Smooth muscle cell of the coronary artery (primary cell): ENCODE data around the gene LCE2C. TPM values are rescaled to one million over a fixed set of nuclear protein-coding genes. Genes with fewer than 3 reads are reported as not detected.

Source experiments
- total RNA-seq: library from RNA; depleted of rRNA; stranded (reverse); fragments of >200 nt; gene quantifications from 2 replicates; pipeline ENCODE4 v1.2.3, GENCODE V29; 2014; ENCODE audit warnings: low replicate concordance

LCE2C gene, protein sequence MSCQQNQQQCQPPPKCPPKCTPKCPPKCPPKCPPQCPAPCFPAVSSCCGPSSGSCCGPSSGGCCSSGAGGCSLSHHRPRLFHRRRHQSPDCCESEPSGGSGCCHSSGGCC
- not detected in 2 replicates for total RNA-seq

GRCh38 chr1:152674983-152675382, at the start of gene LCE2C:
LCE2C (plus strand) TSS chr1:152675279; CDS start chr1:152676016, 737 bp downstream.

DNA sequence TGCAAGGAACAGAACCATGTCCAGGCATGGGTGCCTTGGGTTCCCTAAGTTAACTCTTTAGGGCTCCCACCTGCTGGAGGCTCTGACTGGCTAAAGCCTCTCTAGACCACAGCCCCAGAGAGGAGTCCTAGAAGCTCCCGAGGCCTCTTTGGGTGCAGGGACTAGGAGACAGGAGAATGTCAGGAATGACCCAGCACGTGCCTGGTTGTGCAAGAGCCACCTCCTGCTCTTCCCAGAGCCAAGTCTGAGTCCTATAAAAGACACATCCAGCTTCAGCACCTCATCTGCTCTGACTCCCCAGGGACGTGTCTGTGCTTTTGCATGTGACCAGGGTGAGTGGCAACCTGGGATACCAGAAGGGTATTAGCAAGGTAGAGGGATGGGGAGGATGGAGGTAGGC, 12.0 kb upstream of the LCE2C start, which contains the start of gene LCE2D:
Gene LCE2D, plus strand, starts transcription at position 283 of the 400 bp plus-strand sequence. CDS start 726 bp downstream, outside the sequence.

DNA sequence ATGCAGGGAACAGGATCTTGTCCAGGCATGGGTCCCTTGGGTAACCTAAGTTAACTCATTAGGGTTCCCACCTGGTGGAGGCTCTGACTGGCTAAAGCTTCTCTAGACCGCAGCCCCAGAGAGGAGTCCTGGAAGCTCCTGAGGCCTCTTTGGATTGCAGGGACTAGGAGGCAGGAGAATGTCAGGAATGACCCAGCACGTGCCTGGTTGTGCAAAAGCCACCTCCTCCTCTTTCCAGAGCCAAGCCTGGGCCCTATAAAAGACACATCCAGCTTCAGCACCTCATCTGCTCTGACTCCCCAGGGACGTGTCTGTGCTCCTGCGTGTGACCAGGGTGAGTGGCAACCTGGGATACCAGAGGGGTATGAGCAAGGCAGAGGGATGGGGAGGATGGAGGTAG, 10.7 kb downstream of the LCE2C start, which contains the start of gene LCE2B:
Gene LCE2B, plus strand, starts transcription at position 301 of the 400 bp plus-strand sequence. CDS start 721 bp downstream, outside the sequence.

DNA sequence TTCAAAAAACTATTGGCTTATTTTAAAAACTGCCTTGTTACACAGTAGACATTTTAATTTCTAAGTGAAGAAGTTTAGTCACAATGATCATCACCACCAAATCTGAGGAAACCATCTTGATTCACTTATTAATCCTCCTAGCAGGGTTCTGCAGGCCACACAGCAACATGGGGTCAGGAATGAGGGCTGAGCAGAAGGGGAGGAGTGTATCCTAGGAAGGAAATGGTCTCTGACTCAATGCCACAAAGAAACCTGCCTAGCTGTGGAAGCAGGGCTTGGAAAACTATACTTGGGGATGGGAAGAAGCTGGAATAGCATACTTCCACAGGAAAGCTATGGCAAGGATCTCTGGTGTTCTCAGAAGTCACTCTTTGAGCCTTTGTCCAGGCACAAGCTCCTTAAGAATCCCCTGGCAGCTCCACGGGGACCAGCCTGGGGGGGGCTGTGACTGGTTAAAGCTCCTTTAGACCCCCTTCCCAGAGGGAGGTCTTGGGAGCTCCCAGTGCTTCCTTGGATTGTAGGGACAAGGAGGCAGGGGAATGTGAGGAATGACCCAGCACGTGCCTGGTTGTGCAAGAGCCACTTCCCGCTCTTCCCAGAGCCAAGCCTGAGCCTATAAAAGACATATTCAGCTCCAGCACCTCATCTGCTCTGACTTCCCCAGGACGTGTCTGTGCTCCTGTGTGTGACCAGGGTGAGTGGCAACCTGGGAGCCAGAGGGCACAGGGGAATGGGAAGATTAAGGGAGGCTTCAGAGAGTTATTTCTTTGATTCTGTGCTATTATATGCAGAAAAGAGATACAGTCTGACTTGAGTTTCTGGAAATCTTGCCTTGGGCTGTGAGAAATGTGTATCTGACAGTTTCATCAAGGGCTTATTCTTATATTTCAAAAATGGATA, 22.9 kb downstream of the LCE2C start, which contains the start of gene LCE2A:
Gene LCE2A, plus strand, starts transcription at position 645 of the 900 bp plus-strand sequence. CDS start 557 bp downstream, outside the sequence.

DNA sequence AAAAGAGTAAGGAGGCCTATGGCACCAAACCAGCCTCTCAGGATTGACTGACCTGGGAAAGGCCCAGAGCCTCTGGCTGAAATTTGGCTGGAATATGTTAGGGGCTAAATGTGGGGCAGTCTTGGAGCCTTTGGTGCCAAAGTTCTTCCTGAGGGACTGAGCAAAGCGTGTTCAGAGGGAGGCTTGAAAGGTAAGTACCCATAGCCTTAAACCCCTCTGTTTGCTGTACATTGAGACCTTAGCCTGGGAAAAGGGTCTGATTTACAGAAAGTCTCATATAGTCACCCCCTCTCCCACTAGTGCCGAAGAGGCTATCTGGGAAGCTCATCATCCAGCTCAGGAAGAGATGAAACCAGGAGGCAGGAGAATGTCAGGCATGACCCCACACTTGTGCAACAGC, 32.8 kb downstream of the LCE2C start, which contains the start of gene LCE4A:
Gene LCE4A, plus strand, starts transcription at position 301 of the 400 bp plus-strand sequence. CDS start 916 bp downstream, outside the sequence.

Other genes with a start within 250 kb of the LCE2C start
- not detected in 2 replicates for gene LCE5A, start 164.5 kb upstream of the LCE2C start, total RNA-seq
- gene CRCT1, start 160.8 kb upstream of the LCE2C start, total RNA-seq: not detected in 2 replicates
- gene LCE3E, start 108.5 kb upstream of the LCE2C start, total RNA-seq: not detected in 2 replicates
- not detected in 2 replicates for gene LCE3D, start 94.8 kb upstream of the LCE2C start, total RNA-seq
- gene LCE3C, start 75.0 kb upstream of the LCE2C start, total RNA-seq: not detected in 2 replicates
- gene LCE3B, start 61.5 kb upstream of the LCE2C start, total RNA-seq: not detected in 2 replicates
- not detected in 2 replicates for gene LCE3A, start 52.2 kb upstream of the LCE2C start, total RNA-seq
- gene LCE2D, start 11.9 kb upstream of the LCE2C start, total RNA-seq: not detected in 2 replicates
- not detected in 2 replicates for gene LCE2B, start 10.8 kb downstream of the LCE2C start, total RNA-seq
- not detected in 2 replicates for gene LCE2A, start 23.1 kb downstream of the LCE2C start, total RNA-seq
- not detected in 2 replicates for gene LCE4A, start 32.9 kb downstream of the LCE2C start, total RNA-seq
- not detected in 2 replicates for gene KPRP, start 82.7 kb downstream of the LCE2C start, total RNA-seq
- gene LCE1F, start 99.9 kb downstream of the LCE2C start, total RNA-seq: not detected in 2 replicates
- gene LCE1E, start 111.0 kb downstream of the LCE2C start, total RNA-seq: not detected in 2 replicates
- gene LCE1D, start 121.4 kb downstream of the LCE2C start, total RNA-seq: not detected in 2 replicates
- gene LCE1C, start 131.4 kb downstream of the LCE2C start, total RNA-seq: not detected in 2 replicates
- not detected in 2 replicates for gene LCE1B, start 136.7 kb downstream of the LCE2C start, total RNA-seq
- gene LCE1A, start 152.2 kb downstream of the LCE2C start, total RNA-seq: not detected in 2 replicates
- not detected in 2 replicates for gene LCE6A, start 167.6 kb downstream of the LCE2C start, total RNA-seq
- gene LCE7A, start 184.7 kb downstream of the LCE2C start, total RNA-seq: not detected in 2 replicates
- 0.35 TPM in 1 of 2 replicates, not detected in the other for gene SMCP, start 203.0 kb downstream of the LCE2C start, total RNA-seq
- gene IVL, start 233.3 kb downstream of the LCE2C start, total RNA-seq: not detected in 2 replicates